PC-9 (cell line): ENCODE measurements around the gene TNXB. TPM values are rescaled to one million over a fixed set of nuclear protein-coding genes. Genes with fewer than 3 reads are reported as not detected.
A peak's percentile ranks its signal among the peaks of the same experiment; 100 is the strongest.

Experiments used
- BruUV-seq: library from RNA; stranded (reverse); fragments of 400-500 nt; replicated peaks from 2 replicates; lab custom pipeline; 2021; lab: Mats Ljungman, UMichigan
- CTCF ChIA-PET: fragments of 300-600 bp; sonication (Branson Sonifier 250); formaldehyde crosslinking; loops from one replicate; lab custom pipeline; 2022; ENCODE audit warnings: antibody characterized with exemption; lab: Charles Lee
- POLR2A ChIA-PET: fragments of 300-600 bp; sonication (Branson Sonifier 250); formaldehyde crosslinking; loops from one replicate; lab custom pipeline; 2022; ENCODE audit warnings: antibody characterized with exemption; ENCODE audit not compliant: unreplicated experiment; lab: Charles Lee
- DNase-seq, 2 experiments: peaks; one replicate each; pipeline versions ENCODE4 v3.0.0 to v3.0.0-alpha.2; 2015 to 2022; ENCODE audit warnings: mixed read lengths in 1 of 2
- H2AFZ ChIP-seq: fragments of 200-600 bp; sonication (generic); 2 replicates; pipeline ENCODE4 v1.8.1; 2017; ENCODE audit warnings: antibody characterized with exemption
- H3F3A ChIP-seq: fragments of 200-600 bp; sonication (generic); 2 replicates; pipeline ENCODE4 v1.8.1; 2017; ENCODE audit warnings: antibody characterized with exemption, mild to moderate bottlenecking, low read depth; ENCODE audit not compliant: insufficient read depth
- H3K27ac ChIP-seq: fragments of 200-600 bp; sonication (generic); 2 replicates; pipeline ENCODE4 v1.6.1; 2016; ENCODE audit warnings: mixed run types
- H3K27me3 ChIP-seq: fragments of 200-600 bp; sonication (generic); 2 replicates; pipeline ENCODE4 v1.6.1; 2016; ENCODE audit warnings: low read depth, mixed run types; ENCODE audit not compliant: insufficient read depth
- H3K36me3 ChIP-seq: fragments of 200-600 bp; sonication (generic); 2 replicates; pipeline ENCODE4 v1.6.1; 2016; ENCODE audit warnings: low read depth, mixed run types
- H3K4me1 ChIP-seq: fragments of 200-600 bp; sonication (generic); replicated peaks from 2 replicates; pipeline ENCODE4 v1.6.1; 2016; ENCODE audit warnings: mixed run types; ENCODE audit not compliant: insufficient read depth
- H3K4me2 ChIP-seq: fragments of 200-600 bp; sonication (generic); 2 replicates; pipeline ENCODE4 v1.6.1; 2017; ENCODE audit warnings: mixed run types
- H3K4me3 ChIP-seq: fragments of 200-600 bp; sonication (generic); 2 replicates; pipeline ENCODE4 v1.6.1; 2016; ENCODE audit warnings: mixed run types
- H3K79me2 ChIP-seq: fragments of 200-600 bp; sonication (generic); 2 replicates; pipeline ENCODE4 v1.6.1; 2017; ENCODE audit warnings: low read depth, mixed run types
- H3K9me2 ChIP-seq: fragments of 200-600 bp; sonication (generic); 2 replicates; pipeline ENCODE4 v1.8.1; 2017; ENCODE audit warnings: mild to moderate bottlenecking; ENCODE audit not compliant: insufficient read depth
- H3K9me3 ChIP-seq: fragments of 200-600 bp; sonication (generic); 2 replicates; pipeline ENCODE4 v1.8.1; 2016; ENCODE audit warnings: low read depth; ENCODE audit not compliant: insufficient read depth
- H4K20me1 ChIP-seq: fragments of 200-600 bp; sonication (generic); 2 replicates; pipeline ENCODE4 v1.8.1; 2017; ENCODE audit not compliant: insufficient read depth
- CTCF ChIP-seq: fragments of 200-600 bp; sonication (generic); conservative IDR thresholded peaks from 2 replicates; pipeline ENCODE4 v1.6.1; 2017; ENCODE audit warnings: mixed run types, antibody characterized with exemption, mild to moderate bottlenecking, moderate library complexity
- EZH2 ChIP-seq: fragments of 200-600 bp; sonication (generic); IDR thresholded peaks from 2 replicates; pipeline ENCODE4 v1.8.0; 2017; ENCODE audit warnings: antibody characterized with exemption, low read depth
- intact Hi-C: fragments of 100-400 bp; cut with micrococcal nuclease; formaldehyde crosslinking; loops from one replicate; pipeline ENCODE4 v1.10.0; 2022; ENCODE audit not compliant: unreplicated experiment
- total RNA-seq: library from RNA; stranded (reverse); gene quantifications from 2 replicates; pipeline ENCODE4 v1.2.3, GENCODE V29; 2021

TNXB gene
- total RNA-seq, 1 experiment from 2014 or later, result 15.1 TPM

DNA sequence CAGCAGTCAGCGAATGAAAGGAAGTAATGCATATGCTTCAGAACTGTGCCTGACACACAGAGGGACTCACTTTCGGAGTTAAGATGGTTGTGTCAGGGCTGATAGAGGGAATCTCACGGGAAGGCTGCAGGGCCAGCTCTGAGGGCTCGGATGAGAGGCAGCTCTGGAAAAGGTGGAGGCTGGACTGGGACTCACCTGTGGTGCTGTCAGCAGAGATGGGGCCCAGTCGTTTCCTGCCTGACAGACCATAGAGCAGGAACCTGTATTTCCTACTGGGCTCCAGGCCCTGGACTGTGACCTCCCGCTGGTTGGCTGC is 61.6 kb downstream of the TNXB start:
- intact Hi-C loops, result loop anchor here (2.0 kb wide), 2 partner anchors 31 to 67 kb away; no protein-coding TSS in a partner anchor
- Histone ChIP-seq H3K79me2 (no peaks in the 10 kb centered on the region), H3K9me3 (no peaks in the 10 kb centered on the region), H3K27me3 (no peaks in the 10 kb centered on the region), H2AFZ (peak overlapping the region; percentile 70; the same call in 1 of the 2 replicates), H3F3A (peaks cover 19% of the 10 kb centered on the region; the same call in 1 of the 2 replicates), H3K9me2 (no peaks in the 10 kb centered on the region), H3K4me3 (peak overlapping the region; percentile 46; the same call in 1 of the 2 replicates), H4K20me1 (no peaks in the 10 kb centered on the region), H3K27ac (peak overlapping the region; percentile 91), H3K4me2 (peak overlapping the region; percentile 87), H3K36me3 (no peaks in the 10 kb centered on the region), H3K4me1 (peaks cover 30% of the 10 kb centered on the region)
- DNase-seq, result peak in 1 of 2 experiments; percentile 19
- ChIA-PET POLR2A (interaction anchor here (0.5 kb wide), 1 partner anchor 66 kb away, joined by 3 read pairs; no protein-coding TSS in a partner anchor), CTCF (interaction anchor here (0.6 to 0.8 kb wide), 4 partner anchors 12 to 308 kb away, joined by 3 to 4 read pairs (median 4); no protein-coding TSS in a partner anchor)
- TF ChIP-seq EZH2 (no peak), CTCF (no peak)
- TSS peak; percentile 91 for BruUV-seq

DNA sequence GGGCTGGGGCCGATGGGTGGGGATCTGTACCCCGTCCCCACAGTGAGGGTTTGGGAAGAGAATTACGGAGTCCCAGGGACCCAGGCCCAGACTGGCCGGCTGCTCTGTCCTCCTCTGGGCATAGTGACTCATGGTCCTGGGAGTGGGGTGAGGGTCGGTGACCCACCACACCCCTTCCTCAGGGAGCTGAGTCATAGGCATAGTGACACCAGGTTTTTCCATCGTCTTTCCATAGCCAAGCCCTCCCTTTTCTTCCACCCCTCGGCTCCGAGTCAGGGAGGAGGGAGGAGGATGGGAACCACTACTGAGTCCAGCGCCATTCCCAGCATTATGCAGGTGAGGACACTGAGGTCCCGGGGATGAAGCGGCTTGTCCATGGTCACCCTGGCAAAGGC is 62.1 kb downstream of the TNXB start:
- peak overlapping the region; percentile 87 for H3K4me2 ChIP-seq
- H4K20me1 ChIP-seq, result no peaks in the 10 kb centered on the region
- H3K4me3 ChIP-seq, result peak overlapping the region; percentile 46; the same call in 1 of the 2 replicates
- no peaks in the 10 kb centered on the region for H3K36me3 ChIP-seq
- intact Hi-C loops, result loop anchor here (2.0 kb wide), 2 partner anchors 32 to 68 kb away; no protein-coding TSS in a partner anchor
- H3K27ac ChIP-seq, result peak overlapping the region; percentile 91
- peaks cover 30% of the 10 kb centered on the region for H3K4me1 ChIP-seq
- peak; percentile 59 to 77 for DNase-seq
- H3K9me3 ChIP-seq, result no peaks in the 10 kb centered on the region
- TF ChIP-seq CTCF, result no peak
- TF ChIP-seq EZH2, result no peak
- H2AFZ ChIP-seq, result peak overlapping the region; percentile 70
- BruUV-seq, result no TSS peak
- CTCF ChIA-PET, result interaction anchor here (0.7 kb wide), 1 partner anchor 44 kb away, joined by 3 read pairs; no protein-coding TSS in a partner anchor
- H3F3A ChIP-seq, result peaks cover 19% of the 10 kb centered on the region; the same call in 1 of the 2 replicates
- H3K79me2 ChIP-seq, result no peaks in the 10 kb centered on the region
- no peaks in the 10 kb centered on the region for H3K9me2 ChIP-seq
- POLR2A ChIA-PET, result interaction anchor here (0.5 to 0.6 kb wide), 3 partner anchors 67 to 138 kb away, joined by 3 to 6 read pairs (median 6); no protein-coding TSS in a partner anchor
- no peaks in the 10 kb centered on the region for H3K27me3 ChIP-seq

GRCh38 chr6:32046450-32047083 is 62.6 kb downstream of the TNXB start:
- Histone ChIP-seq H3K9me3 (no peaks in the 10 kb centered on the region), H2AFZ (peak overlapping the region; percentile 70), H4K20me1 (no peaks in the 10 kb centered on the region), H3K4me2 (peak overlapping the region; percentile 87), H3K4me3 (no peak overlapping the region; the same call in 1 of the 2 replicates), H3K79me2 (no peaks in the 10 kb centered on the region), H3K9me2 (no peaks in the 10 kb centered on the region), H3K27ac (peak overlapping the region; percentile 91), H3K27me3 (no peaks in the 10 kb centered on the region), H3K4me1 (peaks cover 30% of the 10 kb centered on the region), H3K36me3 (no peaks in the 10 kb centered on the region), H3F3A (peaks cover 19% of the 10 kb centered on the region; the same call in 1 of the 2 replicates)
- CTCF ChIA-PET, result no interaction called here
- intact Hi-C loops, result loop anchor here (2.0 kb wide), 2 partner anchors 32 to 68 kb away; no protein-coding TSS in a partner anchor
- TSS peak; percentile 88 for BruUV-seq
- peak; percentile 49 to 66 for DNase-seq
- TF ChIP-seq EZH2, result no peak
- TF ChIP-seq CTCF, result peak; percentile 34; the same call in 1 of the 2 replicates
- POLR2A ChIA-PET, result interaction anchor here (0.5 to 0.6 kb wide), 5 partner anchors 30 to 137 kb away, joined by 3 to 6 read pairs (median 4); partner anchors contain the start of gene CFB
